NCI-H1092 treated with DMSO at 0.1 percent for 48 hours (cell line): ENCODE results near the gene PDZD7.

Source experiments
- DNase-seq: peaks from one replicate; lab custom pipeline; 2025; lab: John Stamatoyannopoulos, UW

The PDZD7 gene

DNA sequence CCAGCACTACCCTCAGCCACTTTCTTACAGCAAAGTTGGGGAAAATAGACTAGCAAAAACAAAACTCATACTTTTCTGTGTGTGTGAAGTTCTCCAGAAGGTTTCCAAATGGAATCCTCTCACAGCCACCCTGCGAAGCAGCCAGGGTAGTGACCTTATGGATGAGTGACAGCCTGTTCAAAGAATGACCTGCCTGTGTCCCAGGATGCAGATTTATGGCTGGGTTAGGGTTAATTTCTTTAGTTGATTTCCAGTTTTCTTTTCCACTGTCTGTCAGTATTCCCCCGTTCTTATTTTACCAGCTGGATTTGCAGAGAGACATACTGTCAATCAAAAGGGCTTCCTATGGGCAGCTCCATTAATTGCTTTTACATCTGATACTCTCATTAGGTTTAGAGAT, 64.0 kb downstream of the PDZD7 start:
- no peak for DNase-seq

DNA sequence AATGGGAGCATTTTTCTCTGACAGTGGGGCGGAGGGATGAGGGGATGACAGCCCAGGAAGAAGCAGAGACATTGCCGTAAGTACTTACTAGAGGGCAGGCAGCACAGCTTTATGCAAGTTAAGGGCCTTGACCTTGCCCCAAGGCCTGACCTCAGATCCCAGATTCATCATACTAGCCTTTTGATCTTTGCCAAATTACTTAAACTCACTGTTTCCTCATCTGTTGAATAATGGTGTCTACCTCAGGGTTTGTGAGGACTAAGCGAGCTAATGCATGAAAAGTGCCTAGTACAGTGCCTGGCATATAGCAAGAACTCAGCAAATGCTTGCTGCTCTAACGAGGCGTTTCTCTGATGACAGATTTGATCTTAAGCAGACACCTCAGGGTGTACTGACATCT, 65.1 kb downstream of the PDZD7 start:
- DNase-seq: no peak

DNA sequence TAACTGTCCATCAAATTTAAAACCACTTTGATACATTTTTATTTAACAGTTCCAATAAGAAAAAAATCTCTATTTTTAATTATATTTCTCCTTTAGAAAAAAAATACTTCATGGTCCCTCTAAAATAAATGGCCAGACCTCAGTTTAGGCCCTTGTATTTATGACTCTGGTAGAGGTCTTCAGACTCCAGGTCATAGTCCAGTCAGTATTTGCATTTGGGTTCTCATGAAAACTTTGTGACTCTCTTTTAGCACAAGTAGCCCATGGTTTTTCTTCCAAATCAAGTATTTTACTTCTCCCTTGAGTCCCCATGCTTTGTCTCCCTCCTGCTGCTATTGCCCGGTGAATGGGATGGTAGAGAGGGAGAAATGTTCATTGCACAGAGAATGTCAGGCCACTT, 67.1 kb downstream of the PDZD7 start:
- no peak for DNase-seq

DNA sequence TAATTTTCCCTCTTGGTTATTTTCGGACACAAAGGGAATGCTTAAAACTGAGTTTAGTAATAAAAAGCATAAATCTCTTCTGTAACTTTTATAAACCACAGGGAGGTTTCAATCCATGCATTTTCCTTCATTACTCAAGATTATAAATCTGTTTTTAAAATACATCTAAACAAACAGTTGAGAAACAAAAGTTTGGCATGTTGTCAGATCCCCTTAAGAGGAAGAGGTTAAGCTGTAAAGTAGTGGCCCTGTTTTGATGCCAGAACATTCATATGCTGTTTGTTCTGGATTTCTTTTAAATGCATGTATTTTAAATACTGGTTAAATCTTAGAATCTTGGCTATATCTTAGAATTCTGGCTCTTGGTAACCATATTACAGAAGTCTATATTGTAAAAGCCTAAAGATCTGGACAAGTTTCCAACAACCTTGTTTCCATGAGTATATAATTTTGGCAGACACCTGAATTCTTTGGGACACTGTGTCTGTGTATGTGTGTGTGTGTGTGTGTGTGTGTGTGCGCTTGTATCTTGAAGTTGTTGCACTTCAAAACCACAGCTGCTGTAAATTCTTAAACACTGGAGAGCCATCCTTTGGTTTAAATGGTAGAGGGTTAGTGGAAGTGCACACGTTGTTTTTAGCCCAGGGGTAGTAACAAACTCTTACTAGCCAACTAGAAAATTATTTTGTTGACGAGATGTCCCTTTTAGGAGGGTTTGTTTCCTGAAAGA, 68.4 kb downstream of the PDZD7 start:
- no peak for DNase-seq

DNA sequence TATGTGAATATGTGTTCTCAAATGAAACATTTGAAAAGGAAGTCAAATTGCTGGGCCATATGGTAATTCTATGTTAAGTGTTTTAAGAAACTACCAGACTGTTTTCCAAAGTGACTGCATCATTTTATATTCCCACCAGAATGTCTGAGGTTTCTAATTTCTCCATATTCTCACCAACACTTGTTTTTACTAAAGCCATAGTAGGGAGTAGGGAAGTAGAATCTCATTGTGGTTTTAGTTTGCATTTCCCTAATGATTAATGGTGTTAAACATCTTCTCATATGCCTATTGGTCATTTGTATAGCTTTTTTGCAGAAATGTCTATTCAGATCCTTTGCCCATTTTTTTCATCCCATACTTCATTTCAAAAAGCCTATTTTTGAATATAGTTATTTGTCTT, 70.7 kb downstream of the PDZD7 start:
- no peak for DNase-seq
